NB4 (cell line): Measurements from ENCODE around the gene GRK2.

Experiments
- MAX ChIP-seq: IDR thresholded peaks from 2 replicates; pipeline ENCODE4 v1.6.1; 2011; ENCODE audit warnings: low read depth, low read length
- POLR2A ChIP-seq: IDR thresholded peaks from 2 replicates; pipeline ENCODE4 v1.6.1; 2011; ENCODE audit warnings: mild to moderate bottlenecking; ENCODE audit not compliant: insufficient read length; ENCODE audit errors: extremely low read depth
- TF ChIP-seq, protein P1 (sequence below): IDR thresholded peaks from one replicate; pipeline ENCODE4 v1.5.1; 2012; ENCODE audit warnings: low read depth, low read length

DNA sequence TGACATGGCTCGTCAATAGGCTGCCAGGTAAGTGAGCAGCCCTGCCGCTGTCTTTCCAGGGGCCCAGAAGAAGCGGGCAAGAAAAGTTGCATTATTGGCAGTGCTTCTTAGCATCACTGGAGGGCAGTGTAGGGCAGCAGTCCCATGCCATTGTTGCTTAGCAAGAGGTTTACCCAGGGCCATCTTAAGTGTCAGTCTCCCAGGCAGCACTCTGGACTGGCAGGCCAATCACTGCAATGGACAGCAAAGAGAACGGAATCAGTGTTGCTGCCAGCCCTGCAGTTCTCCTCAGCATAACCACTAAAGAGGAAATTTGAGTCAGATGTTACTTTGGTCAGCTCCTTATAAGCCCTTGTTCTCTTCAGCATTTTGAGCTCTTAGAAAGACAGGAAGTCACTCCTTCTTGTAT, 13.4 kb upstream of the GRK2 start:
- TF ChIP-seq, protein P1, sequence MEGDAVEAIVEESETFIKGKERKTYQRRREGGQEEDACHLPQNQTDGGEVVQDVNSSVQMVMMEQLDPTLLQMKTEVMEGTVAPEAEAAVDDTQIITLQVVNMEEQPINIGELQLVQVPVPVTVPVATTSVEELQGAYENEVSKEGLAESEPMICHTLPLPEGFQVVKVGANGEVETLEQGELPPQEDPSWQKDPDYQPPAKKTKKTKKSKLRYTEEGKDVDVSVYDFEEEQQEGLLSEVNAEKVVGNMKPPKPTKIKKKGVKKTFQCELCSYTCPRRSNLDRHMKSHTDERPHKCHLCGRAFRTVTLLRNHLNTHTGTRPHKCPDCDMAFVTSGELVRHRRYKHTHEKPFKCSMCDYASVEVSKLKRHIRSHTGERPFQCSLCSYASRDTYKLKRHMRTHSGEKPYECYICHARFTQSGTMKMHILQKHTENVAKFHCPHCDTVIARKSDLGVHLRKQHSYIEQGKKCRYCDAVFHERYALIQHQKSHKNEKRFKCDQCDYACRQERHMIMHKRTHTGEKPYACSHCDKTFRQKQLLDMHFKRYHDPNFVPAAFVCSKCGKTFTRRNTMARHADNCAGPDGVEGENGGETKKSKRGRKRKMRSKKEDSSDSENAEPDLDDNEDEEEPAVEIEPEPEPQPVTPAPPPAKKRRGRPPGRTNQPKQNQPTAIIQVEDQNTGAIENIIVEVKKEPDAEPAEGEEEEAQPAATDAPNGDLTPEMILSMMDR, result peak; percentile 58
- TF ChIP-seq POLR2A (no peak), MAX (0 out of 2 replicates have a peak, but pooled peaks have one; percentile 10)
